H9 (cell line): ENCODE measurements around the gene PRODH. TPM values are rescaled to one million over a fixed set of nuclear protein-coding genes. Genes with fewer than 3 reads are reported as not detected.
A peak's percentile ranks its signal among the peaks of the same experiment; 100 is the strongest.
"Not testable (repeated sequence)": the region's sequence is repeated elsewhere in the genome, so short reads cannot be mapped to it uniquely, and the experiment has no call there.

Source experiments
- DNase-seq: peaks from one replicate; pipeline ENCODE4 v3.0.0-alpha.2; 2017
- H2AFZ ChIP-seq: one replicate; pipeline ENCODE4 v1.6.1; 2013; ENCODE audit warnings: mild to moderate bottlenecking, low read length, control low read depth, moderate library complexity
- H2AK5ac ChIP-seq: 2 replicates; pipeline ENCODE4 v1.6.1; 2013; ENCODE audit warnings: low read length, control low read depth, mixed read lengths; ENCODE audit not compliant: insufficient read length
- H2BK120ac ChIP-seq: one replicate; pipeline ENCODE4 v1.6.1; 2013; ENCODE audit warnings: low read depth, mild to moderate bottlenecking, low read length, control low read depth, inconsistent platforms; ENCODE audit not compliant: poor library complexity, severe bottlenecking
- H2BK12ac ChIP-seq: 2 replicates; pipeline ENCODE4 v1.6.1; 2013; ENCODE audit warnings: low read length, control low read depth, mixed read lengths, low read depth; ENCODE audit not compliant: insufficient read length
- H2BK15ac ChIP-seq: 2 replicates; pipeline ENCODE4 v1.6.1; 2013; ENCODE audit warnings: low read depth, low read length, control low read depth
- H2BK20ac ChIP-seq: one replicate; pipeline ENCODE4 v1.6.1; 2013; ENCODE audit warnings: low read depth, mild to moderate bottlenecking, low read length, control low read depth, inconsistent platforms; ENCODE audit not compliant: poor library complexity, severe bottlenecking
- H2BK5ac ChIP-seq: 2 replicates; pipeline ENCODE4 v1.6.1; 2013; ENCODE audit warnings: low read length, control low read depth, mixed read lengths; ENCODE audit not compliant: insufficient read length
- H3K14ac ChIP-seq: 2 replicates; pipeline ENCODE4 v1.6.1; 2013; ENCODE audit warnings: low read length, control low read depth; ENCODE audit not compliant: insufficient read depth
- H3K18ac ChIP-seq: 2 replicates; pipeline ENCODE4 v1.6.1; 2013; ENCODE audit warnings: low read depth, mild to moderate bottlenecking, mixed read lengths, low read length, control low read depth; ENCODE audit not compliant: insufficient read length
- H3K23ac ChIP-seq: 2 replicates; pipeline ENCODE4 v1.6.1; 2013; ENCODE audit warnings: low read length, control low read depth, mixed read lengths, low read depth; ENCODE audit not compliant: insufficient read length
- H3K23me2 ChIP-seq: 2 replicates; pipeline ENCODE4 v1.6.1; 2013; ENCODE audit warnings: low read depth, mild to moderate bottlenecking, mixed read lengths, low read length, control low read depth; ENCODE audit not compliant: insufficient read length, poor library complexity, severe bottlenecking
- H3K27ac ChIP-seq: 2 replicates; pipeline ENCODE4 v1.5.1; 2013; ENCODE audit warnings: low read length, control low read depth, mixed read lengths, low read depth; ENCODE audit not compliant: insufficient read length
- H3K27me3 ChIP-seq: 2 replicates; pipeline ENCODE4 v1.6.1; 2013; ENCODE audit warnings: low read length, control low read depth, inconsistent platforms; ENCODE audit not compliant: insufficient read depth
- H3K4ac ChIP-seq: 2 replicates; pipeline ENCODE4 v1.6.1; 2013; ENCODE audit warnings: low read depth, mild to moderate bottlenecking, control low read depth, inconsistent platforms, low read length, moderate library complexity
- H3K4me1 ChIP-seq: 2 replicates; pipeline ENCODE4 v1.6.1; 2013; ENCODE audit warnings: low read length, control low read depth, inconsistent platforms; ENCODE audit not compliant: insufficient read depth
- H3K4me2 ChIP-seq: 2 replicates; pipeline ENCODE4 v1.6.1; 2013; ENCODE audit warnings: low read length, control low read depth, mixed read lengths; ENCODE audit not compliant: insufficient read length, insufficient read depth
- H3K56ac ChIP-seq: 2 replicates; pipeline ENCODE4 v1.6.1; 2013; ENCODE audit warnings: low read depth, mild to moderate bottlenecking, mixed read lengths, low read length, control low read depth; ENCODE audit not compliant: insufficient read length
- H3K79me1 ChIP-seq: 2 replicates; pipeline ENCODE4 v1.6.1; 2013; ENCODE audit warnings: low read depth, mild to moderate bottlenecking, moderate library complexity, low read length, control low read depth, inconsistent platforms; ENCODE audit not compliant: insufficient read depth, poor library complexity, severe bottlenecking
- H3K79me2 ChIP-seq: 2 replicates; pipeline ENCODE4 v1.6.1; 2013; ENCODE audit warnings: low read length, control low read depth, inconsistent platforms; ENCODE audit not compliant: insufficient read depth
- H3K9ac ChIP-seq: 2 replicates; pipeline ENCODE4 v1.6.1; 2013; ENCODE audit warnings: low read length, control low read depth, mixed read lengths; ENCODE audit not compliant: insufficient read length; ENCODE audit errors: extremely low read depth
- H3K9me3 ChIP-seq: one replicate; pipeline ENCODE4 v1.6.1; 2013; ENCODE audit warnings: low read depth, low read length, inconsistent platforms; ENCODE audit not compliant: control insufficient read depth
- H3T11ph ChIP-seq: one replicate; pipeline ENCODE4 v1.6.1; 2013; ENCODE audit warnings: mild to moderate bottlenecking, low read length, control low read depth, inconsistent platforms
- H4K20me1 ChIP-seq: one replicate; pipeline ENCODE4 v1.6.1; 2013; ENCODE audit not compliant: control insufficient read depth, insufficient read length, insufficient read depth
- H4K5ac ChIP-seq: 2 replicates; pipeline ENCODE4 v1.6.1; 2013; ENCODE audit warnings: low read depth, mild to moderate bottlenecking, mixed read lengths, low read length, control low read depth; ENCODE audit not compliant: insufficient read length
- H4K8ac ChIP-seq: replicated peaks from 2 replicates; pipeline ENCODE4 v1.6.1; 2013; ENCODE audit warnings: low read length, control low read depth, mixed read lengths, low read depth; ENCODE audit not compliant: insufficient read length
- H4K91ac ChIP-seq: 2 replicates; pipeline ENCODE4 v1.6.1; 2013; ENCODE audit warnings: low read depth, mild to moderate bottlenecking, moderate library complexity, mixed read lengths, low read length, control low read depth; ENCODE audit not compliant: insufficient read length
- H3K27ac Mint-ChIP-seq, 3 experiments: 2 replicates in 2 of 3; 3 replicates in 1 of 3; pipeline ENCODE4 v1.8.0; 2020 to 2021; ENCODE audit warnings: mixed read lengths in 3 of 3, mild to moderate bottlenecking in 1 of 3, moderate library complexity in 1 of 3
- H3K27me3 Mint-ChIP-seq: 2 replicates; pipeline ENCODE4 v1.8.0; 2021; ENCODE audit warnings: low read depth, mild to moderate bottlenecking, moderate library complexity, mixed read lengths
- H3K36me3 Mint-ChIP-seq, 3 experiments: 2 replicates in 2 of 3; 3 replicates in 1 of 3; pipeline ENCODE4 v1.8.0; 2020 to 2021; ENCODE audit warnings: low read depth in 3 of 3, mixed read lengths in 3 of 3; ENCODE audit not compliant: insufficient read depth in 1 of 3
- H3K4me1 Mint-ChIP-seq, 2 experiments: 2 replicates each; pipeline ENCODE4 v1.8.0; 2020; ENCODE audit warnings: mixed read lengths in 2 of 2
- H3K4me3 Mint-ChIP-seq, 2 experiments: 2 replicates in 1 of 2; 3 replicates in 1 of 2; pipeline ENCODE4 v1.8.0; 2020 to 2021; ENCODE audit warnings: mild to moderate bottlenecking in 2 of 2, mixed read lengths in 2 of 2, moderate library complexity in 1 of 2
- H3K9me3 Mint-ChIP-seq, 2 experiments: 2 replicates in 1 of 2; 3 replicates in 1 of 2; pipeline ENCODE4 v1.8.0; 2020; ENCODE audit warnings: mild to moderate bottlenecking in 2 of 2, mixed read lengths in 2 of 2, moderate library complexity in 1 of 2
- WGBS: extraction: QIAGEN DNeasy Blood & Tissue Kit; methylation state at CpG from one replicate; pipeline ENCODE4 v1.1.7; 2013; ENCODE audit warnings: missing lambda C conversion rate, low lambda C conversion rate, mixed read lengths; ENCODE audit not compliant: insufficient read length; ENCODE audit errors: extremely low coverage; 5-methylcytosine and 5-hydroxymethylcytosine counted together
- total RNA-seq: library from RNA; stranded (reverse); gene quantifications from 2 replicates; pipeline ENCODE4 v1.2.1, GENCODE V29; 2021
- TF ChIP-seq, protein P1 (sequence below): fragments of 200-600 bp; sonication (generic); conservative IDR thresholded peaks from 3 replicates; pipeline ENCODE4 v1.8.0; 2021; ENCODE audit warnings: antibody characterized with exemption, mild to moderate bottlenecking

PRODH gene
- total RNA-seq, 1 experiment from 2014 or later, result 51.2 TPM

DNA sequence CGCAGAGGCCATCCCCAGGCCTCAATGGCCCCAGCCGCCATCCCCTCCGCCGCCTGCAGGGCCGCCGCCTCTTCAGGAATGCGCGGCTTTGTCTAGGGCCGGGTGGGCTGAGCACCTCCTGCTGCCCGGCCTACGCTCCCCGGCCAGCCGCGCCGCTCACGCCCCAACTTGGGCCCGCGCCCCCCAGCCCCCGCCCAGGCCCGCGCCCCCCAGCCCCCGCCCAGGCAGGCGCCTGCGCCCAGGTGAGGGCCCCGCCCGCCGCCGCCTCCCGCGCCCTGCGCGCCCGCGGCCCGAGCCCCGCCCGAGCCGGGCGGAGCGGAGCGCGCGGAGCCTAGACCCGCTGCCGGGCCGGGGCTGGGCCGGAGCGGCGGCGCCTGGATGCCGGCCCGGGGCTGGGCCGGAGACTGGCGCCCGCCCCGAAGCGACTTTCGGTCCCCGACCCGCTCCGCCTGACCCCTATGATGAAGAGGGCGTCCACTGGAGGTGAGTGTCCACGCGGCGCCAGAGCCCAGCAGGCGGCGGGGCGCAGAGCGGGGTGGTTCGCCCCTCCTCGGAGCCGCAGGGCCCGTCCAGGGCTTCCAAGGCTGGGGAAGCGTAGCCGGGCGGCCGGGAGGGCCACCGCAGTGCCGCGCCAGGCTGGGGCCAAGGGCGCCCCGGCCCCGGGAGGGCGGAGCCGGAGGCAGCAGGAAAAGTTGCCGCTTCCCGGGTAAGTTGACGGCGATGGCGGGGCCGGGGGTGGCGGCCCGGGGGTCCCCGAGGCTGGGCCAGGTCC is 34.3 kb upstream of the PRODH start:
- H2BK15ac ChIP-seq, result no peak overlapping the region
- H3K4me1 ChIP-seq, result no peaks in the 10 kb centered on the region; the same call in 1 of the 2 replicates
- no peak overlapping the region for H4K91ac ChIP-seq
- no peak overlapping the region for H2AFZ ChIP-seq
- no peak overlapping the region for H3K4ac ChIP-seq
- no peaks in the 10 kb centered on the region for H3K23me2 ChIP-seq
- H2BK5ac ChIP-seq, result no peak overlapping the region
- H4K20me1 ChIP-seq, result no peaks in the 10 kb centered on the region
- TF ChIP-seq, protein P1, sequence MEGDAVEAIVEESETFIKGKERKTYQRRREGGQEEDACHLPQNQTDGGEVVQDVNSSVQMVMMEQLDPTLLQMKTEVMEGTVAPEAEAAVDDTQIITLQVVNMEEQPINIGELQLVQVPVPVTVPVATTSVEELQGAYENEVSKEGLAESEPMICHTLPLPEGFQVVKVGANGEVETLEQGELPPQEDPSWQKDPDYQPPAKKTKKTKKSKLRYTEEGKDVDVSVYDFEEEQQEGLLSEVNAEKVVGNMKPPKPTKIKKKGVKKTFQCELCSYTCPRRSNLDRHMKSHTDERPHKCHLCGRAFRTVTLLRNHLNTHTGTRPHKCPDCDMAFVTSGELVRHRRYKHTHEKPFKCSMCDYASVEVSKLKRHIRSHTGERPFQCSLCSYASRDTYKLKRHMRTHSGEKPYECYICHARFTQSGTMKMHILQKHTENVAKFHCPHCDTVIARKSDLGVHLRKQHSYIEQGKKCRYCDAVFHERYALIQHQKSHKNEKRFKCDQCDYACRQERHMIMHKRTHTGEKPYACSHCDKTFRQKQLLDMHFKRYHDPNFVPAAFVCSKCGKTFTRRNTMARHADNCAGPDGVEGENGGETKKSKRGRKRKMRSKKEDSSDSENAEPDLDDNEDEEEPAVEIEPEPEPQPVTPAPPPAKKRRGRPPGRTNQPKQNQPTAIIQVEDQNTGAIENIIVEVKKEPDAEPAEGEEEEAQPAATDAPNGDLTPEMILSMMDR, result peak; percentile 41; the same call in 2 of the 3 replicates
- H3K4me3 Mint-ChIP-seq, result peak overlapping the region; percentile 71 to 77; a peak in 4 of 5 replicates
- no peaks in the 10 kb centered on the region for H3K9me3 Mint-ChIP-seq
- WGBS, result no CpG with 5 or more reads among the region's 94 CpGs
- H3K36me3 Mint-ChIP-seq, result no peaks in the 10 kb centered on the region
- no peaks in the 10 kb centered on the region for H3K79me2 ChIP-seq
- H4K8ac ChIP-seq, result no peak overlapping the region
- DNase-seq, result peak; percentile 64
- no peak overlapping the region for H2AK5ac ChIP-seq
- no peak overlapping the region for H3K27ac ChIP-seq
- no peak overlapping the region for H2BK20ac ChIP-seq
- peaks cover 9% of the 10 kb centered on the region for H3K27me3 Mint-ChIP-seq
- no peaks in the 10 kb centered on the region for H3K9me3 ChIP-seq
- H3K4me2 ChIP-seq, result peak overlapping the region; percentile 15
- H2BK120ac ChIP-seq, result no peak overlapping the region
- no peak overlapping the region for H3K56ac ChIP-seq
- no peak overlapping the region for H3T11ph ChIP-seq
- H3K18ac ChIP-seq, result no peak overlapping the region
- no peak overlapping the region for H3K27ac Mint-ChIP-seq
- H2BK12ac ChIP-seq, result no peak overlapping the region
- H3K4me1 Mint-ChIP-seq, result peaks cover 6 to 12% of the 10 kb centered on the region in 2 experiments
- no peak overlapping the region for H3K23ac ChIP-seq
- no peak overlapping the region for H4K5ac ChIP-seq
- H3K14ac ChIP-seq, result no peak overlapping the region; the same call in 1 of the 2 replicates
- no peak overlapping the region for H3K9ac ChIP-seq
- no peaks in the 10 kb centered on the region for H3K79me1 ChIP-seq
- no peaks in the 10 kb centered on the region for H3K27me3 ChIP-seq

DNA sequence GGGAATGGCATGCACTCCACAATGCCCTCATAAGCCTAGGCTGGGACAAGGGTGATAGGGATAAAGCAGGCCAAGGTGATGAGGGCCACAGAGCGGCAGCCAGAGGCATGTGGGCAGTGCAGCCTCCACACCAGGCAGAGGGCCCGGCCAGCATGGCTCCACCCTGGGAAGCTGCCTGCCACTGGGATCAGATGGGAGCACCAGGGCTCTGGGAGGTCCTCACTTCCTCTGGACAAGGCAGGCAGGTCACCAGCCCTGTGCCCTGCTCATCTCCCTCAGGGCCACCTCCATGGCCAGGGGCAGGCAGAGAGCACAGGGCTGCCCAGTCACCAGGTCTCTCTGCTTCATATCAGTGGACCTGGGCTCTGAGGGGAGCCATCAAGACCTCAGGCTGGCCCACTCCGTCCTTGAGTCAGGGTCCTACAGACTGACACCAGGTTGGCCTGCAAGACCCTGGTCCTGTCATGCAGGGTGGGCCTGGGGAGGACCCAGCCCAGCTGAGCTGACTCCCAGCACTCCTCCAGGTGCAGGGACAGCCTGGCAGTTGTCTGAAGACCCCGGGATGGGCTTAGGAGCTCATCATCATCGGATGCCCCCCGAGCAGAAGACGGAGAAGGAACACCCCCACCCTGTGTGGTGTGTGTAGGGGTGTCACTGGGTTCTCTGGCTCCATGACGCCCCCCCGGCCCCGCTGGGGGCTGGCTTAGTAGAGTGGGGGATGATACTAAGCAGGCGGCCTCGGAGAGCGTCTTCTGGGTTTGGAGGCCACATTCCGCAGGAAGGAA is 33.3 kb upstream of the PRODH start:
- not testable (repeated sequence) for H3K9me3 Mint-ChIP-seq, H3K79me2 ChIP-seq, H3K9me3 ChIP-seq, H2BK120ac ChIP-seq, H3K27me3 ChIP-seq, H4K8ac ChIP-seq, H4K20me1 ChIP-seq, H3K14ac ChIP-seq, H3K4ac ChIP-seq, H3K27ac ChIP-seq, DNase-seq, H2BK20ac ChIP-seq, H2AK5ac ChIP-seq, H3K23me2 ChIP-seq, H2AFZ ChIP-seq, H2BK12ac ChIP-seq, H3K9ac ChIP-seq, H3T11ph ChIP-seq, H3K79me1 ChIP-seq, H3K27me3 Mint-ChIP-seq, H4K5ac ChIP-seq, H3K4me1 ChIP-seq, H2BK5ac ChIP-seq, H3K18ac ChIP-seq, H3K27ac Mint-ChIP-seq, H4K91ac ChIP-seq, H3K36me3 Mint-ChIP-seq, H2BK15ac ChIP-seq, H3K4me2 ChIP-seq, H3K56ac ChIP-seq, H3K23ac ChIP-seq
- H3K4me3 Mint-ChIP-seq, result peak overlapping the region; percentile 49 to 74
- H3K4me1 Mint-ChIP-seq, result peaks cover 6 to 12% of the 10 kb centered on the region in 2 experiments
- no CpG with 5 or more reads among the region's 14 CpGs for WGBS
